Measurements from ENCODE around the gene RAB4B.
A peak's percentile ranks its signal among the peaks of the same experiment; 100 is the strongest.
"Not testable (repeated sequence)": the region's sequence is repeated elsewhere in the genome, so short reads cannot be mapped to it uniquely, and the experiment has no call there.

The RAB4B gene

DNA sequence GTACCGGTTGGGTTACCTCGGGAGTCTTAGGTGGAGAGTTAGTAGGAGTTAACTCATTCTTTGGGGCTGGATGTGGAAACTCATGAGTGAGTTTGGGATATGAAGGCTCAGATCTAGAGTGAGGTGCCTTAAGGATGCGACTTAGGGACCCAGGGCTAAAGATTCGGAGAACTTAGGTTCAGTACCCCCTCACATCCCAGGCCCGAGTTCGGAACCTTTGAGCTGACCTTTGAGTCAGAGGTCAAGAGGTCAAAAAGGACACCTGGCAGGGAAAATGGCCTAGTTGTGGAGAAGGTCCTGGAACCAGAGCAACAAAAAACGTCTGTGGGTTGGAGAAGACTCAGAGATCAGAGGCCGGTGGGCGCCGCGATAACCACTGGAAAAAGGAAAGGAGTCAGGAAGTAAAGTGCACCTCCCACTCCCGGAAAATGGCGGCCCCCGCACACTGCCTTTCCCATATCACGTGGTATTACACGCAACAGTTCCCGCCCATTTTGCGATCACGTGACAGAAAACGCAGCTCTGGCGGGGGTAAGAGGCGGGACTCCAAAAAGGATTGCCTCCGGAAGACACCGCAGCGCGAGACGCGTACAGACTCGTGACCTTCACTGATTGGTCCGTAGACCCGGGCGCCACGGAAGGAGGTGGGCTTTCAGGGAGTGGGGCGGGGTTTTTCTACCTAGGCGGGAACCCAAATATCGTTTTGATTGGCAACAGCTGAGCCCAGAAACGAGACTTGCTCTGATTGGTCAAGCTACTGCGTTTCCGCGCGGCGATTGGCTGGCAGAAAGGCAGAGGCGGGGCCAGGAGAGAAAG, 27.8 kb upstream of the RAB4B start, which contains the start of gene ACTMAP:
TSS of gene ACTMAP (minus strand) at position 420 of the 816 bp plus-strand sequence. CDS start 674 bp downstream, outside the sequence.
- no peak for FAIRE-seq
- DNase-seq (ENCODE audit: insufficient read length, low spot score) = peak; percentile 87

DNA sequence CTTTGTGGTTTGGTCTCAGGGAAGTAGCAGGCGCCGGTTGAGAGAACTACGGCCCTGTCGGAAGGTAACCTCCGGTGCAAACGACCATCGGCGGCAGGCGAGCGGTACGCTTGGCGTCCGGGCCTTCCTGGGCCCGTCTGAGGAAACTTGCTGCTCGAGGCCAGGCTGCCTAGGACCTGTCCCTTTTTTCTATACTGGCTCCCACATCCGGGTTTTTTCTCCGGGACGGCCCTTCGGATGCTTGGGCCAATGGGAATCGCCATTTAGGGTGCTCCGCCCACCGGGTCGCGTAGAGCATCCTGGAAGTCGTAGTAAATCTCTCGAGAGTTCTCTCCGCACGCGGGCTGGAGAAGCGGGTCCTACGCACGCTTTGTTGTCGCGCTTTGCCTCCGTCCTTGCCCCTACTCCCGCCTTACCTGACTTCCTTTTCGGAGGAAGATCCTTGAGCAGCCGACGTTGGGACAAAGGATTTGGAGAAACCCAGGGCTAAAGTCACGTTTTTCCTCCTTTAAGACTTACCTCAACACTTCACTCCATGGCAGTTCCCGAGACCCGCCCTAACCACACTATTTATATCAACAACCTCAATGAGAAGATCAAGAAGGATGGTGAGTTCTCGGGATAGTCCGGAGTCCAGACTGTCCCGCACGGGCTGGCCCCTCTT, 27.0 kb upstream of the RAB4B start, which contains the start of gene SNRPA:
TSS of gene SNRPA (plus strand) at position 330 of the 664 bp plus-strand sequence. CDS start at position 536, 206 bp downstream.
- DNase-seq (ENCODE audit: insufficient read length, low spot score) = peak; percentile 74
- FAIRE-seq = peak; percentile 96

DNA sequence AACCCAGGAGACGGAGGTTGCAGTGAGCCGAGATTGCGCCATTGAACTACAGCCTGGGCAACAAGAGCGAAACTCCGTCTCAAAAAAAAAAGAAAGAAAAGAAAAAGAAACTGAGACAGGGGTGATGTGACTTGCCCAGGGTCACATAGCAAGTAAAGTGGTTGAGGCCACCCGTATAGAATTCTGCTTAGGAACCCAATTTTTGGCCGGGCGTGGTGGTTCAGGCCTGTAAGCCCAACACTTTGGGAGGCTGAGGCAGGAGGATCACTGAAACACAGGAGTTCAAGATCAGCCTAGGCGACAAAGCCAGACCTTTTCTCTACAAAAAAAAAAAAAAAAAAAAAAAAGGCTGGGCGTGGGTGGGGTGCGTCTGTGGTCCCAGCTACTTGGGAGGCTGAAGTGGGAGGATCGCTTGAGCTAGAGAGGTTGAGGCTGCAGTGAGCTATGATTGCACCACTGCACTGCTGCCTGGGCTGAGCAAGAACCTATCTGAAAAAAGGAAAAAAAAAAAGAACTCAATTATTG, 25.7 kb upstream of the RAB4B start:
- DNase-seq (ENCODE audit: insufficient read length, low spot score) (no peak), FAIRE-seq (no peak)

DNA sequence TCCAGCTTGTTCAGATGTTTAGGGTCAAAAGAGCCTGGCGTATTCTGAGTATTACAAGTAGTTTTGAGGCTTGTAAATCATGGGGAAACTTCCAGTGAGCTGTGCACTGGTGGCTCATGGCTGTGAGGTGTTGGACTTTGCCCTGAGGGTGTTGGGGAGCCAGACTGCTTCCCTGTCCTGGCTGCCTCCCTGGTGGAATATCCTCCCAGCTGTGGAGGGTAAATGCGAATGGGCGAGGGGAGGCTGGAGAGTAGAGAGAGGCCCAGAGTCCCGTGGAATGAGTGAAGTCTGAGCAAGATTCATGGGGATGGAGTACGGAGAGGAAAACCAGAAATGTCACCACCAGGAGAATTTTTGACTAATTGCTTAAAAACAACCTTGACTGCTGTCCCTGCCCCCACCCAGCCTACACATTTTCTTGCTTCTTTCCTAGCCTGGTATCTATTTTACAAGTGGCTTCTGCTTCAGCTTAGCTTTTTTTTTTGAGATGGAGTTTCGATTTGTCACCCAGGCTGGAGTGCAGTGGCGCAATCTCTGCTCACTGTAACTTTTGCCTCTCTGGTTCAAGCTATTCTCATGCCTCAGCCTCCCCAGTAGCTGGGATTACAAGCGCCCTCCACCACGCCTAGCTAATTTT, 23.3 kb upstream of the RAB4B start:
- FAIRE-seq (peak; percentile 21), DNase-seq (ENCODE audit: insufficient read length, low spot score) (no peak)

DNA sequence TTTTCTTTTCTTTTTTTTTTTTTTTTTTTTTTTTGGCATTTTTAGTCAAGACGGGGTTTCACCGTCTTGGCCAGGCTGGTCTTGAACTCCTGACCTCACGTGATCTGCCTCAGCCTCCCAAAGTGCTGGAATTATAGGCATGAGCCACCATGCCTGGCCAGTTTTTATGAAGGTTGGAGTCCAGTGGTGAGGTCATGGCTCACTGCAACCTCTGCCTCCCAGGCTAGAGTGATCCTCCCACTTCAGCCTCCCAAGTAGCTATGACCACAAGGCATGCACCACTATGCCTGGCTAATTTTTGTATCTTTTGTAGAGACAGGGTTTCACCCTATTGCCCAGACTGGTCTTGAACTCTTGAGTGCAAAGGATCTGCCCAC, 22.8 kb upstream of the RAB4B start:
- FAIRE-seq = no peak

DNA sequence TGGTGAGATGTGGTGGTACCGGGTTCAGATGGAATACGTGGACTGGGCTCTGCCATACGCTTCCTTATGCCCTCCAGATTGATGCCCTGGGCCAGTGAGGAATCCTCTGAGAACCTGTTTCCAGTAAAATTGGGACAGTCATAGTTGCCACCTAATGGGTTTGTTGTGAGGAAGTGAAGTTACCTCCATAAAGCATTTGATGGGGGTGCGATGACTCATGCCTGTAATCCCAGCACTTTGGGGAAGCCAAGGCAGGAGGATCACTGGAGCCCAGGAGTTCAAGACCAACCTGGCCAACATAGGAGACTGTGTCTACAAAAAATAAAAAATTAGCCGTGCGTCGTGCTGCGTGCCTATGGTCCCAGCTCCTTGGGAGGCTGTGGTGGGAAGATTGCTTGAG, 22.3 kb upstream of the RAB4B start:
- DNase-seq (ENCODE audit: insufficient read length, low spot score) (no peak), FAIRE-seq (no peak)

More for the DNA sequence above, 22.8 kb upstream of the RAB4B start:
- no peak for DNase-seq (ENCODE audit: insufficient read length, low spot score)

DNA sequence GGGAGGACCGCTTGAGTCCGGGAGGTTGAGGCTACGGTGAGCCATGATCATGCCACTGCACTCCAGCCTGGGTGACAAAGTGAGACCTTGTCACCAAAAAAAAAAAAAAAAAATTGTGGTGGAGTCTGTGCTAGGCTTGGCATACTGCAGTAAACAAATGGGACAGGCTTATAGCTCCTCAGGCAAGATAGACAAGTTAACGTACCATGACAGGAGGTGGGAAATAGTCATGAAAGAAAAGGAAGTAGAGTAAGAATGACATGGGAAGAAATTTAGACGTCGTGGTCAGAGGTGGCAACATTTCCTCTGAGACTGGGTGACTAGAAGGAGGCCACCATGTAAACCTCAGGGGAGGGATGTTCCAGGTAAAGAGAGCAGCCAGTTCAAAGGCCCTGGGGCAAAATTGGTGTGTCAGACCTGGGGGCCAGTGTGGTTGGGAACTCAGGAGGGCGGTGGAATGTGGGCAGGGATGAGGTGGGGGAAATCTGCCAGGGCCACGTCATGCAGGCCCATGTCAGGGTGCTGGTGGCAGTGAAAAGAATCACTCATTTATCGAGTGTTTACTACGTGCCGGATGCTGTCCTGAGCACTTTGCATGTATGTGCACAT, 21.4 kb upstream of the RAB4B start:
- DNase-seq (ENCODE audit: insufficient read length, low spot score) = no peak
- no peak for FAIRE-seq

DNA sequence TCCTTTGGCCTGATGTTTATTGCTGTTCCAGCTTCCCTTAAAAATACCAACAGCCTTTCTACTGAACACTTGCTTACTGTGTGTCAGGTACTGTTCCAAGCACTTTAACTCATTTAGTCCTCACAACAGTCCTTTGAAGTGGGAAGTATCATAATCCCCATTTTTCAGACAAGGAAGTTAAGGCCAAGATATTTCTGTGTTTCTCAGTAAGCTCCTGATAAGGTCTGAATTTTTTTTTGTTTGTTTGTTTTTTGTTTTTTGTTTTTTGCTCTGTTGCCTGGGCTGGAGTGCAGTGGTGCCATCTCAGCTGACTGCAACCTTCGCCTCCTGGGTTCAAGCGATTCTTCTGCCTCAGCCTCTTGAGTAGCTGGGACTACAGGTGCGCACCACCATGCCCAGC, 19.6 kb upstream of the RAB4B start:
- FAIRE-seq = no peak
- no peak for DNase-seq (ENCODE audit: insufficient read length, low spot score)

DNA sequence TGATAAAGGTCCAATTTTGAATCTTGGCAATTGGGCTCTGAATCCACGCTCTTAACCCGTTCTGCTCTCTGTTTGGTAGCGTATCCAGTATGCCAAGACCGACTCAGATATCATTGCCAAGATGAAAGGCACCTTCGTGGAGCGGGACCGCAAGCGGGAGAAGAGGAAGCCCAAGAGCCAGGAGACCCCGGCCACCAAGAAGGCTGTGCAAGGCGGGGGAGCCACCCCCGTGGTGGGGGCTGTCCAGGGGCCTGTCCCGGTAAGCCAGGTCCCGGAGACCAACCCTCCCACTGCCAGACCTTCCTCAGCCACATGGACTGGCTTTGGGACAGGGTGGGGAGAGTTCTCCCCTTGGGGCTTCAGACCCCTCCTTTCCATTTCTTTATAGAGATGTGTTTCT, 18.7 kb upstream of the RAB4B start:
- FAIRE-seq (no peak), DNase-seq (ENCODE audit: insufficient read length, low spot score) (no peak)

DNA sequence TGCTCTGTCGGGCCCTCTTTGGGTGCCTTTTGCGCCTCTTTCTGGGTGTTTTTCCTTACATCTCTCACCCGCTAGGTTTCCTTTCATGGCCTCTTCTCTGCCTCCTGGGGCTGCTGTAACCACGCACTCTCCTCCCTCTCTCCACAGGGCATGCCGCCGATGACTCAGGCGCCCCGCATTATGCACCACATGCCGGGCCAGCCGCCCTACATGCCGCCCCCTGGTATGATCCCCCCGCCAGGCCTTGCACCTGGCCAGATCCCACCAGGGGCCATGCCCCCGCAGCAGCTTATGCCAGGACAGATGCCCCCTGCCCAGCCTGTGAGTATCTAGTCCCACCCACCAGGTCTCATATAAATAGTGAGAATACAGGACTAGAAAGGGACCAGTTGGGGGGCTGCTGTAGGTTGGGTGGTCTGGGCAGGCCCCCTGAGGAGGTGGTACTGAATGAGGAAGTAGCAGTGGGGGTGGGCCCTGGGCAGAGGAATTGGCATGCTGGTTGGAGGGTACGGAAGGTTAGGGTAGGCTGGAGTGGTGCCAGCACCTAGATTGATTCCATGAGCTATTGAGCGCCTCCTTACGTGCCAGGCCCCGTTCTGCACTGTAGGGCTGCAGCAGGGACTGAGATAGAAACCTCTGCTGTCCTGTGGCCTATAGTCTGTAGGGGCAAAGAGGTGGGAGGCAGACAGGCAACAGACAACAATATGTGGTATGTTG, 15.1 kb upstream of the RAB4B start:
- DNase-seq (ENCODE audit: insufficient read length, low spot score) = no peak
- FAIRE-seq = no peak

DNA sequence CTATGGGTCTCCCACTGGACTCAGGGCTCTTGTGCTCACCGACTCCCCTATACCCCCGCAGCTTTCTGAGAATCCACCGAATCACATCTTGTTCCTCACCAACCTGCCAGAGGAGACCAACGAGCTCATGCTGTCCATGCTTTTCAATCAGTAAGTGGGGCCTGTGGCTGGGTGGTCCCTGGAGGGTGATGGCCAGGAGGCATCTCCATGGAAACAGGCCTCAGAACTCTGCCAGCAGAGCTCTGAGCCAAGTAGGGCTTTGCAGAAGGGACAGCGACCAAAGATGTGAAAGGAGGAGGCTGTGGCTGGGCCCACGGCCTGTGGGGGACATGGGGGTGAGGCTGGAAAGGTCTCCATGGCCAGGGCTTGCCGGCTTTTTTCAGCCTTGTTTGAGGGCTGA, 14.5 kb upstream of the RAB4B start:
- FAIRE-seq = no peak
- no peak for DNase-seq (ENCODE audit: insufficient read length, low spot score)

DNA sequence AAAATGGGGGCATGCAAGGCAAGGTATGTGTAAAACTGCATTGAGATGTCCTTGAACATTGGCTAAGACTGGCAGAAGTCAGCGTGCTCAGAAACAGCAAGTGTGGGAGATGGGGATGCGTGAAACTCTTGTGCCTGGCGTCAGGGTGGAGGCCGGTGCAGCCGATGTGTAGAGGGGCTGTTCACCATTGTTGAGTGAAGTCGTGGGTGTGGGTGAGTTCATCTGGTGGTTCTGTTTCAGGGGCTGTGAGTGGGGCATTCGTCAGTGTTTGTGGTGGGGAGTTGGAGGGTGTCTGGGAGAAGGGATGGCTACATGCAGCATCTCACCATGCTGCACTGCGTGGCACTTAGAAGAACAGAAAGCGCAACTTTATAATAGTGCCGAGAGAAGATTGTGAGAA, 14.1 kb upstream of the RAB4B start:
- FAIRE-seq (no peak), DNase-seq (ENCODE audit: insufficient read length, low spot score) (no peak)

DNA sequence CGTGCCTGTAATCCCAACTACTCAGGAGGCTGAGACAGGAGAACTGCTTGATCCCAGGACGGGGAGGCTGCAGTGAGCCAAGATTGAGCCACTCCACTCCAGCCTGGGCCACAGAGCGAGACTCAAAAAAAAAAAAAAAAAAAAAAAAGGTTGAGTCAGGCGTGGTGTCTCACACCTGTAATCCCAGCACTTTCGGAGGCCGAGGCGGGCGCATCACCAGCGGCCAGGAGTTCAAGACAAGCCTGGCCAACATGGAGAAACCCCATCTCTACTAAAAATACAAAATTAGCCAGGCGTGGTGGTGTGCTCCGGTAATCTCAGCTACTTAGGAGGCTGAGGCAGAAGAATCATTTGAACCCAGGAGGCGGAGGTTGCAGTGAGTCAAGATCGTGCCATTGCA, 11.7 kb upstream of the RAB4B start:
- not testable (repeated sequence) for FAIRE-seq

DNA sequence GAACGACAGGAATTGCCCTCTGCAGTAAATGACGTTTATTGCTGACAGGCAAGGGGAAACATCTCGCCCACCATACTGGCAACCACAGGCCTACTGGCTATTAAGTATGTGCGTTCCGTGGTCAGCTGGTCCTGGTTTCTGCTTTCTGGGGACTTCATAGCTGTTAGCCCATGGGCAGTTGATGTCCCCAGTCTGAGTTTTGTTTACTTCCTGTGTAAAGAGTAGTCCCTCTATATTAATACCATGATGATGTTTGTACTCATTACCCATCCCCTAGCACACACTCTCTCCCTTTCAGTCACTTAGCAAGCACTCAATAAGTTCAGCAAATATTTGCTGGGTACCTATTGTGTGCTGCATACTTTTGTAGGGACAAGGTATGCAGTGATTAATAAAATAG, 9.2 kb upstream of the RAB4B start:
- FAIRE-seq = no peak
- DNase-seq (ENCODE audit: insufficient read length, low spot score) = no peak

More for the DNA sequence above, 11.7 kb upstream of the RAB4B start:
- DNase-seq (ENCODE audit: insufficient read length, low spot score) = not testable (repeated sequence)

DNA sequence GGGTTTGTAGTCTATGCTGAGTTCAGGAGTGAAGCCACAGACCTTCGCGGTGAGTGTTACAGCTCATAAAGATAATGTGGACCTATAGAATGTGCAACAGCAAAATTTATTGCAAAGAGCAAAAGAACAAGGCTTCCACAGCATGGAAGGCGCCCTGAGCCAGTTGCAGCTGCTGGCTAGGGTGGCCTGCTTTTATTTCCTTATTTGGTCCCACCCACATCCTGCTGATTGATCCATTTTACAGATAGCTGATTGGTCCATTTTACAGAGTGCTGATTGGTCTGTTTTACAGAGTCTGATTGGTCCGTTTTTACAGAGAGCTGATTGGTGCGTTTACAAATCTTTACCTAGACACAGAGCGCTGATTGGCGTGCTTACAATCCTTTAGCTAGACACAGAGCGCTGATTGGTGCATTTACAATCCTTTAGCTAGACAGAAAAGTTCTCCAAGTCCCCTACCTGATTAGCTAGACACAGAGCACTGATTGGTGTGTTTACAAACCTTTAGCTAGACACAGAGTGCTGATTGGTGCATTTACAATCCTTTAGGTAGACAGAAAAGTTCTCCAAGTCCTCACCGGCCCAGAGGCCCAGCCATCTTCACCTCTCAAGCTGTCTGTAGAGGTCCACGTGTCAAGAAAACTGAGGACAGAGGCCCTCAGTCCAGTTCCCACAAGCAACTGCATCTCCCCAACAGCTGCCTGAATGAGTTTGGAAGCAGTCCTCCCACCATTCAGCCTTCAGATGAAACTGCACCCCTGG, 6.8 kb upstream of the RAB4B start:
- not testable (repeated sequence) for FAIRE-seq; DNase-seq (ENCODE audit: insufficient read length, low spot score)

DNA sequence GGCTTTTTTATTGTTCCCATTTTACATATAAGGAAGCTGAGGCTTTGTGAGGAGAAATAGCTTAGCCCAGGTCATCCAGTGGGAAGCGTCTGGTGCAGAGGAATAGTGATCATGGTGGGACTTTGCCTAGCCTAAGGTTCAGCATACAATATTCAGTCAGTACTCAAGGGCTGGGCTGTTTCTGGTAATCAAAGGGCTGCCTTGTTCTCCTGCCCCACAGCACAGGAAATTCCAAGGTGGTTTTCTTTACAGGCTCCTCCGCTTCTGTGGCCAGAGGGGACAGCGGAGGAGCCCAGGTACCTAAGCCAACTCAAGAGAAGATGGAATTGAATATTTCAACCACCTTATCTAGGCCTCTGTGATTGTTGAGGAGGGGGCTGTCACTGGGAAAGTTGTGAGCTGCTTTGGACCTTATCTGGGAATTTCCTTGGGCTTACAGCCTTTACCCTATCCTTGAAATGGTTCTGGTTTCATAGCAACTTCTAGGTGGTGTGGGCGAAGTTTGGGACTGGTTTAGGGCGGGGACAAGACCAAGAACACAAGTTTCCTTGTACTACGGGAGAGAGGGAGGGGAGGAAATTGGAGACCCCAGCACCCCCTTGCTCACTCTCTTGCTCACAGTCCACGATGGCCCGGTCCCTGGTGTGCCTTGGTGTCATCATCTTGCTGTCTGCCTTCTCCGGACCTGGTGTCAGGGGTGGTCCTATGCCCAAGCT, 3.0 kb upstream of the RAB4B start, which contains the start of gene MIA:
TSS of gene MIA (plus strand) at position 606 of the 716 bp plus-strand sequence. CDS start at position 628, 22 bp downstream.
- FAIRE-seq (no peak), DNase-seq (ENCODE audit: insufficient read length, low spot score) (no peak)

DNA sequence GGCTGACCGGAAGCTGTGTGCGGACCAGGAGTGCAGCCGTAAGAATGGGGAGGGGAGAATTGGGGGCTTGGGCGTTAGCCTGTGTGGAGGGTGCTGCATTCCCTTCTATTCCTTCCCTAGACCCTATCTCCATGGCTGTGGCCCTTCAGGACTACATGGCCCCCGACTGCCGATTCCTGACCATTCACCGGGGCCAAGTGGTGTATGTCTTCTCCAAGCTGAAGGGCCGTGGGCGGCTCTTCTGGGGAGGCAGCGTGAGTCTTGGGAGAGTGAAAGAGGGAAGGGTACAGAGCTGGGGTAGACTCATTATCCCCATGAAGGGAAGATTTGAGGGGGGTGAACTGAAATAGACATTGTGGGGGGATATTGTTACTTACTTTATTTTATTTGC, 2.4 kb upstream of the RAB4B start:
- DNase-seq (ENCODE audit: insufficient read length, low spot score) (no peak), FAIRE-seq (no peak)

DNA sequence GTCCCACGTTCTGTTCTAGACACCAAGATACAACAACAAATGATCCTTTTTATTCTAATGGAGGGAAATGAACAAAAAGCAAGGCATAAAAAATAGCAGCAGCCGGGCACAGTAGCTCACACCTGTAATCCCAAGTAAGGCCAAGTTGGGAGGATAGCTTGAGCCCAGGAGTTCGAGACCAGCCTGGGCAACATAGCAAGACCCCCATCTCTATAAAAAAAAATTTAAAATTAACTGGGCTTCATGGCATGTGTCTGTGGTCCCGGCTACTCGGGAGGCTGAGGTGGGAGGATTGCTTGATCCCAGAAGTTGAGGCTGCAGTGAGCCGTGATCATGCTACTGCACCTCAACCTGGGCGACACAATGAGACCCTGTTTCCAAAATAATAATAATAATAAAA, 1.7 kb upstream of the RAB4B start:
- FAIRE-seq (no peak), DNase-seq (ENCODE audit: insufficient read length, low spot score) (no peak)

Data from GM19239 (cell line).